ENCODE data around the gene BCAT1.
"Not testable (repeated sequence)": the region's sequence is repeated elsewhere in the genome, so short reads cannot be mapped to it uniquely, and the experiment has no call there.

The BCAT1 gene

DNA sequence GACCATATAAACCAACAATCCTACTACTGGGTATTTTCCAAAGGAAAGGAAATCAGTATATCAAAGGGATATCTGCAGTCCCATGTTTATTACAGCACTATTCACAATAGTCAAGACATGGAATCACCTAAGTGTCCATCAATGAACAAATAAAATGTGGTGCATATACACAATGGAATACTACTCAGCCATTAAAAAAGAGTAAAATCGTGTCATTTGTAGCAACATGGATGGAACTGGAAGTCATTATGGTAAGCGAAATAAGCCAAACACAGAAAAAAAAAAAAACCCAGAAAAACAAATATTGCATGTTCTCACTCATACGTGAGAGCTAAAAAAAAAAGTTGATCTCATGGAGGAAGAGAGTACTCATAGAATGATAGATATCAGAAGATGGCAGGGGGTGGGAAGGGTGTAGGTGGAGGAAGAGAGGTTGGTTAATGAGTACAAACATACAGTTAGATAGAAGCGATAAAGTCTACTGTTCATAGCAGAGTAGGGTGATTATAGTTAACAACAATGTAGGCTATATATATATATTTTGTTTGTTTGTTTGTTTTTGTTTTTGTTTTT is 49.3 kb downstream of the BCAT1 start:
- no peak for DNase-seq (ENCODE audit: low read depth)

DNA sequence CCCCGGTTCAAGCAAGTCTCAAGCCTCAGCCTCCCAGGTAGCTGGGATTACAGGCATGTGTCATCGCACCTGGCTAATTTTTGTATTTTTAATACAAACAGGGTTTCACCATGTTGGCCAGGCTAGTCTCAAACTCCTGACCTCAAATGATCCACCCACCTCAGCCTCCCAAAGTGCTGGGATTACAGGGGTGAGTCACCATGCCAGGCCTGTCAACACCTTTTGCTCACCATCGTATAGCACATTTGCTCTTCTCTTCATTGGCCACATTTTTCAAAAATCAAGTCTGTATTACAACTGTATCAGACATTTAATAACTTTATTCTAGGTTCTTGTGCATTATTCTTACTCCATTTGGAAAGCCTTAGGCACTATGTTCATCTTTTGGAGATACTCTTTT is 50.3 kb downstream of the BCAT1 start:
- DNase-seq (ENCODE audit: low read depth), result no peak

DNA sequence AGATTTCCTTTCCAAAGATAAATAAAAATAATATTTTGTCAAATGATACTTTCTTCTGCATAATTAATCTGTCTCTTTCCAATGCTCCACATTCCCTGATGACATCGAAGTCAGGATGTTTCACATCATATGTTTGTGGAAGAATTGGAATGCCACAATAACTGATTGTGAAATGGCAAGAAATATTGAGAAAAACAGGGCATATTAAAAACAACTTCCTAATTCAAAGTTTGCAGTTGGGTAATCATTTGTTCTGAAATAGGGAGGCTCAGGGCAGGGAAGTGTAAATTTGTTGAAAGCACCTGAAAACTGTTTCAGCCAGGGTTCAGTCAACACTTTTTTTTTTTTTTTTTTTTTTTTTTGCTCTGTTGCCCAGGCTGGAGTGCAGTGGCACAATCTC is 50.7 kb downstream of the BCAT1 start:
- no peak for DNase-seq (ENCODE audit: low read depth)

DNA sequence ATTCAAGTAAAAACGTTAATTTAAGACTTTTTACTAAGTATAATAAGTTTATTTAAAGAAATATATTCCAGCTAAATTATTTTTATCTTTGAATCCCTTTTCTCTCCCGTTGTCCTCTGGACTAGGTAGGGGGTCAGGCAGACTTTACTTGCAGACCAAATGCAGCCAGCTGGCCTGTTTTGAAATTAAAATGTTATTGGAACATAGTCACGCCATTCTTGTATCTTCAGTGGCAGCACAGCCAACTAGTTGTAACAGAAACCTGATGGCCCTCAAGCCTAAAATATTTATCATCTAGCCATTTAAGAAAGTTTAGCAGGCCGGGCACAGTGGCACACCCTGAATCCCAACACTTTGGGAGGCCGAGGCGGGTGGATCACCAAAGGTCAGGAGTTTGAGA is 52.7 kb downstream of the BCAT1 start:
- DNase-seq (ENCODE audit: low read depth), result no peak

DNA sequence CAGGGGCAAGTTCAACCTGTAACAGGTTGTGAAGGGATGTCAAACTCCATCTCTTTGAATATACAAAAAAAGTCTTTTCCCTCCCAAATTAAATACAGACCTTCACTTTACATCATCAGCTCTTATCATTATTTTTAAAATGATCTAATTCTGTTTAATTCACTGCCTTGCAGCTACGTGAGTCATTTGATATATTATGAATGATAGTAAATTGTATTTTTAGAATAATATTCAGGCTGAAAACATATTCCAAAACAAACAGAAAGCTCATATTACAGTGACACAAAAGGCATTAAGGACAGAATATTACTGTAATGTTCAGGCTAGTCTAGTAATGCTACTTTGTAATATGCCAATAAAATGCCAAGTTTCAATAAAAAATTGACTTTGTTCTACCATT is 53.3 kb downstream of the BCAT1 start:
- no peak for DNase-seq (ENCODE audit: low read depth)

DNA sequence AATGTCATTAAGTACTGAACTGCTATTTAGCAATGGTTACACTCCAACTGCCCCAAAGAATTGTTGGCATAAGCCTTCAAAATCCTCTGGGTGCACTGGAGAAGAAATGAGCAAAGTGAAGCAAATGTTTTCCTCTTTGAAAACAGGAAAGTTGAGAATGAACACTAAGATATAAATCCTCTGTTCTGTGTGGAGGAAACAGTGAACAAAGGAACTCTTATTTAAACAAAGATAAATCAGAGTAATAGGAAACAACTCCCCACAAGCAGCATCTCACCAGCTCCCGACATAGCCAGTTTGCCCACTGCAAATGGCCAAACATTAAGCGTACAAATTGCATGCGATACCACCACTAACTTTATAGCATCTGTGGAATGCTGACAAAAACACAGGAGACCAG is 54.0 kb downstream of the BCAT1 start:
- no peak for DNase-seq (ENCODE audit: low read depth)

DNA sequence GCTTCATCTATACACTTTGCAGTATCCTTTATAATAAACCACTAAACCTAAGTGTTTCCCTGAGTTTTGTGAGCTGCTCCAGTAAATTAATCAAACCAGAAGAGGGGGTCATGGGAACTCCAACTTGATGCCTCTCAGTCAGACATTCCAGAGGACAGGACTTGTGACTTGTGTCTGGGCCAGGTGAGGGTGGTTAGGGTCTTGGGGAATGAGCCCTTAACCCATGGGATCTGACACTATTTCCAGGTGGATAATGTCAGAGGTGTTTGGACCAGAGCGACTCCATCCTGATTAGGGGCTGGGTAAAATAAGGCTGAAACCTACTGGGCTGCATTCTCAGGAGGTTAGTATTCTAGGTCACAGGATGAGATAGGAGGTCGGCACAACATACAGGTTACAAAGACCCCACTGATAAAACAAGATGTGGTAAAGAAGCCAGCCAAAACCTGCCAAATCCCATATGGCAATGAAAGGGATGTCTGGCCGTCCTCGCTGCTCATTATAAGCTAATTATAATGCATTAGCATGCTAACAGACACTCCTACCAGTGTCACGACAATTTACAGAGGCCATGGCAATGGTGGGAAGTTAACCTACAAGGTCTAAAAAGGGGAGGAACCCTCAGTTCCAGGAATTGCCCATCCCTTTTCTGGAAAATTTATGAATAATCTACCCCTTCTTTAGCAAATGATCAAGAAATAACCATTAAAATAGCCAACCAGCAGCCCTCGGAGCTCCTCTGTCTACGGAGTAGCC is 58.7 kb downstream of the BCAT1 start:
- DNase-seq (ENCODE audit: low read depth), result no peak

DNA sequence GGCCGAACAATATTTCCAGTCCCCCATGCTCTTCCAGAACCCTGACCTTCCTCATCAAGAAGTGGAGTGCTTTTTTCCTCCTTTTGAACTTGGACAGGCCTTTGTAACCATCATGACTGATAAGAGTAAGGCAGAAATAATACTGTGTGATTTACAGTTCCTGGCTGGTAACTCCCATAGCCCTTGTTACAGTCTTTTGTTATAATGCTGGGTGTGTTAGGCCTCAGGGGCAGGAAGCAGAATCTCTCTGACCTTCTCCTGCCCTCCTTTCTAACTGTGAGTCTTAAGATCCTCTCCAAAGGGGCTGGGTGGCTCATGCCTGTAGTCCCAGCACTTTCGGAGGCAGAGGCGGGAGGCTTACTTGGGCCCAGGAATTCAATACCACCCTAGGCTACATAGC is 59.5 kb downstream of the BCAT1 start:
- DNase-seq (ENCODE audit: low read depth), result no peak

DNA sequence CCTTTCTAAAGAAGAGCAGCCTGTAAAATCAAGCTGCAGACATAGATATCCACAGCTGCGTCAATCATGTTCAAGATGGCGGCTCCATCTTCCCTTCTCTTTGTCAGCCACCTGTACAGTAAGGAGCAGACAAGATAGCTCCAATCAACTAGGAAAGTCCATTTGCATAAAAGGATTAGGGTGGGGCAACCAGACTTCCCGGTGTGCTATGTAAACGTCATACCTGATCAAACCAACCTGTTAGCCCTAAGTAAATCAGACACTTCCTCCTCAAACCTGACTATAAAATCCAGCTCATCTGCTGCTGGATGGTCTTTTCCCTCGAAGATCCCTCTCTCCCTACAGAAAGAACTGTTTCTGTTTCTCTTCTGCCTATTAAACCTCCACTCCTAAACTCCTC is 60.1 kb downstream of the BCAT1 start:
- DNase-seq (ENCODE audit: low read depth), result no peak

DNA sequence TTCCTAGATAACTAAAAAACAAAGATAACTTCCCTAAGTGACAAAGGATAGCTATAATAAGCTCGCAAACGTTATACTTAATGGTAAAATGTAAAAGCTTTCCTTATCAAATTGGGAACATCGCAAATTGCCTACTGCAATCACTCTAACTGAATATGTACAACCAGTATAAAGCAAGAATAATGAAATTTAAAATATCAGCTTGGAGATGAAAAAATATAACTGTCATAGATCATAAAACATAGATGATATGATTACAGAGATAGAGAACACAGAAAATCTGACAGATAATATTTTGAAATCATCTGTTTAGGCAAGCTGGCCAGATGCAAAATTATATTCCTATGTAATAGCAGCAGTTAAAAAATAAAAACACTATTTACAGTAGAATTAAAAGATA is 64.0 kb downstream of the BCAT1 start:
- DNase-seq (ENCODE audit: low read depth), result no peak

DNA sequence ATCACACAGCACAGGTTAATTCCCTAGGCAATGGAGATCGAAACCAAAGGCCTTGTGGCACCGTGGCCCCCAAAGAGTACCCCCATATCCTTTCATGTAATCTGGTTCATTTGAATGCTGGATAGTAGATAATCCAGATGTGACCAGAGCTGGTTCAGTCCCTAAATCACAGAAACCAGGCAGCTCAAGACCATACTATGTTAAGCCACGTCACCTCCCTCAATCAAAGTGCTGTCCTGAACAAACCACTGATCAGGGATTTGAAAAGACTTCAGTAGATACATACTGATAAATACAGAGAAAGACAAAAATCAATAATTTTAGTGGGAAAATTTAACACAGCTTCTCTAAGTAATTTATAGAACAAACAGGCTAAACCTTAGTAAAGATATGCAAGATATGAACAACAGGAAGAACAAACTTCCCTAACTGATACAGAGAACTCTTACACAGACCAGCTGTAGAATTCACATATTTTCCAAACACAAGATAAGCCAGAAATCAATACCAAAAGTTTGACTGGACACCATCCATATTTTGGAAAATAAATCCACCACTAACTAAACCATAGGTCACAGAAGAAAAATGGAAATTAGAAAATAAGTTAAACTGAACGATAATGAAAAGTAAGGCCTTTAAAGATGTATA is 67.1 kb downstream of the BCAT1 start:
- DNase-seq (ENCODE audit: low read depth), result no peak

DNA sequence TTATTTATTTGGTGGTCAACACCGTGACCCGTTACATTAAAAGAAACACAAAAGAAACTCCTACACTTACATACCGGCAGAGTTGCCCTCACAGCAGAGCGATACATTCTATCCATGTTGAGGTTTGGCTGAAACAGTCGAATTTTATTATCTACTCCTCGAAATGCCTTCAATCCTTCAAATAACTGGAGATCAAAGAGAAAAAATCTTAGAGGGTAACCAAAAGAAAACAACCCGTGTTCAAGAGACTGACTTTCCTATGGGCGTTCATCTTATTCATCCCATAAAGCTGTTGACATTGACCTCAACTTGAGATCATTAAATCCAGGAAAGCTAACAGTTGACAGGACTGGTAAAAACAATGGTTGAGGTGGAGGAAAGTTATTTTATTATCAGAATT is 67.7 kb downstream of the BCAT1 start:
- DNase-seq (ENCODE audit: low read depth), result no peak

DNA sequence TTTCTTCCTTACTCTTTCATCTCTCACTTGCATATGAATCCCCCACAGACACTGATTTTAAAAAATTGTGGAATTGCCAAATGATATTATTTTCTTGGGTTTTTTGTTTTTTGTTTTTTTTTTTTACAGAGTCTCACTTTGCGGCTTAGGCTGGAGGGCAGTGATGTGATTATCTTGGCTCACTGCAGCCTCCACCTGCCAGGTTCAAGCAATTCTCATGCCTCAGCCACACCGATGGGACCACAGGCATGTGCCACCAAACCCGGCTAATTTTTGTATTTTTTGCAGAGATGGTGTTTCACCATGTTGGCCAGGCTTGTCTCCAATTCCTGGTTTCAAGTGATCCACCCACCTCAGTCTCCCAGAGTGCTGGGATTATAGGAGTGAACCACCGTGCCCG is 68.2 kb downstream of the BCAT1 start:
- no peak for DNase-seq (ENCODE audit: low read depth)

DNA sequence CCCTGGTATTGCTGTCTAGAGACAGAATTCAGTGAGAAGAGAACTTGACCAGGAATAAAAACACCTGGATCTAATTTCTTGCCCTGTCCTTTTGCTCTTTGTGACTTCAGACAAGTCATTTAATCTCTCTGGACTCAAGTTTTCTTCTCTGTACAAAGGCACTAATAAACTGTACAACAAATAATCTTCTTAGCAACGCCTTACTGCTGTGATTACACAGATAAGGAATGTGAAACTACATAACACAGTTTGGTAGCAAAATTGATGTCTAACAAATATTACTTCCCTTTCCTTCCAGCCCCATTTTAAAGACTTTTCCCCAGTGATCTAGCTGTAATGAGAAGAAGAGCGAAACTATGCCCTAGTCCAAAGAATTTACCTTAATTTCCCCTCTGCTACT is 69.3 kb downstream of the BCAT1 start:
- DNase-seq (ENCODE audit: low read depth), result no peak

DNA sequence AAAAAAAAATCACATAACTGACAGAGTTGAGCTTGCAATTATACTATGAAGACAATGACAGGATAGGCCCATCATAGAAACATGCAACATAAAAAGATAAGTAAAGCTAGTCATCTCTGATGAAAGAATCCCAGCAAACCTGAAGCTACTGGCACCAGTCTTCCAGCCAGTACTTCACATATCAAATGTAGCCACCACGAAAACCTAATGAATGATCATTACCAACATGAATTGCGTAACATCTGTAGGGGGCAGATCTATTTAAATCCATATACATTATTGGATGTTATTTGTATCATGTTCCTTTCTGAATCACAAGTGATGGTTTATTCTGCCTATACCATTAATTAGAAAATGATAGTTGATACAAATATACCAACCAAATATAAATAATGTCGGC is 73.9 kb downstream of the BCAT1 start:
- no peak for DNase-seq (ENCODE audit: low read depth)

DNA sequence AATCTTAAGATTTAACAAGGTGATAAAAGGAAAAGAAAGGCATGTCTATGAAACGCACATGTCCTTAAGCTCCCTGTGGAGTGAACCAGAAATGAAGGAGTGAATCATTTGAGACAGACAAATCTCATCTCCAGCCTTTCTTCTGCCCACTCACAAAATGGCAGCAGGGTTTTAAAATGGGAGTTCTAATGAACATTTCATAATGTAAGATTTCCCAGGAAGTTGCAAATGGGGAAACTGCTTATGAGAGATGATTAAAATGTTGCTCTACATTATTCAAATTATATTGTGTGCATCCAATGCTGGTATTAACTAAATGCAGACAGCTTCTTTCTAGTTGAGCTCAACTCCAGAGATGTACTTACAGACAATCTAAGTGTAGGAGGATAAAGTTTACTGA is 76.7 kb downstream of the BCAT1 start:
- no peak for DNase-seq (ENCODE audit: low read depth)

DNA sequence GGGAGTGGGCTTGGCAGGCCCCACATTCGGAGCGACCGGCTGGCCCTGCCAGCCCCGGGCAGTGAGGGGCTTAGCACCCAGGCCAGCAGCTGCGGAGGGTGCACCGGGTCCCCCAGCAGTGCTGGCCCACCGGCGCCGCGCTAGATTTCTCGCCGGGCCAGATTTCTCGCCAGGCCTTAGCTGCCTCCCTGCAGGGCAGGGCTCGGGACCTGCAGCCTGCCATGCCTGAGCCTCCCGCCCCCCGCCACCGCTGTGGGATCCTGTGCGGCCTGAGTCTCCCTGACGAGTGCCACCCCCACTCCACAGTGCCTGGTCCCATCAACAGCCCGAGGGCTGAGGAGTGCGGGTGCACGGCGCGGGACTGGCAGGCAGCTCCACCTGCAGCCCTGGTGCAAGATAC is 82.8 kb downstream of the BCAT1 start:
- not testable (repeated sequence) for DNase-seq (ENCODE audit: low read depth)

DNA sequence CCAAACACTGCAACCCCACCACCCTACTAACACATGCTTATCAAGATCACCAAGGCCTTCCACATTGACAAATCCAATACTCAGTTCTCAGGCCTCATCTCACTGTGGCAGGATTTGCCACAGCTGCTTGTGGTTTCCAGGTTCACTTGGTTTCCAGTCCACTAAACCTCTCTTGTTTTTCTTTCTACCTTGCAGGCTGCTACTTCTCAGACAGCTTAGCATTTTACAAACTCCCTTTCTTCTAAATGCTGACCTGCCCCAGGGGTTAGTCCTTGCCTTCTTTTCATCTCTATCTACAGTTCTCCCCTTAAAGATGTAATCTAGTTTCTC is 84.1 kb downstream of the BCAT1 start:
- DNase-seq (ENCODE audit: low read depth), result no peak

DNA sequence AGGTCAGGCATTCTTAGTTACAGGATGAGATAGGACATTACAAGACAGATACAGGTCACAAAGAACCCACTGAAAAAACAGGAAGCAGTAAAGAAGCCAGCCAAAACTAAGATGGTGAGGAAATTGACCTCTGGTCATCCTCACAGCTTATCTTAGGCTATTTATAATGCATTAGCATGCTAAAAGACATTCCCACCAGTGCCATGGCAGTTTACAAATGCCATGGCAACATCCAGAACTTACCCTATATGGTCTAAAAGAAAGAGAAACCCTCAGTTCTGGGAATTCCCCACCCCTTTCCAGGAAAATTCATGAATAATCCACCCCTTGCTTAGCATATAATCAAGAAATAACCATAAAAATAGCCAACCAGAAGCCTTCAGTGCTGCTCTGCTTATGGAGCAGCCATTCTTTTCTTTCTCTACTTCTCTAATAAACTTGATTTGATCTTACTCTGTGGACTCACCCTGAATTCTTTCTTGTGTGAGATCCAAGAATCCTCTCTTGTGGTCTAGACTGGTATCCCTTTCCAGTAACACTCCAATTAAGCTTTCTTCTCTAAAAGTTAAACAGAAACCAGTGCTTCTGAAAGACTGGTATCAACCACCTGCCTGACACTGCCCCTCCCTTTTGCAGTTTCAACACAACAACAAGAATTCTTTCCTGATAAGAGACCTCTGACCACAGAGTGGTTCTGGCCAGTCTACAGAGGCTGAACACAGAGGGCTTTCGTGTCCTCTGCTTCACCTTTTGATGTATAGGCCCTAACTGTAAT is 86.9 kb downstream of the BCAT1 start:
- DNase-seq (ENCODE audit: low read depth), result no peak

DNA sequence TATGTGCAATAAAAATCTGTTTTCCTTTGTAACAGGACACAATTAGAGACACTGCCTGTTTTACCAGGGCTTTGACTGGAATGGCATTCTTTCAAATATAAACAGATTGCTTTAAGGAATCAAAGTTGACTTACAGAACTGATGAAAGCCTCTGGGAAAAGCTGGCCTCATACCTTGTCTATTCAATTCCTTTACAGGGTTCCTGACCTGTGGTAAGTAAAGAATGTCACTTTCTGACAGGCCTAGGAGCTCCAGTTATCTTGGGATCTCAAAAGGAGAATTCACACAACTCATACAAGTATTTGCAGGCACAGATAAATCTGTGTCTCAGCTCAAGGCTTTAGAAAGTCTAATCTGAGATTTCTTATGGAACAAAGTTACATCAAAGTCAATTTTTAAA is 88.4 kb downstream of the BCAT1 start:
- DNase-seq (ENCODE audit: low read depth), result no peak

DNA sequence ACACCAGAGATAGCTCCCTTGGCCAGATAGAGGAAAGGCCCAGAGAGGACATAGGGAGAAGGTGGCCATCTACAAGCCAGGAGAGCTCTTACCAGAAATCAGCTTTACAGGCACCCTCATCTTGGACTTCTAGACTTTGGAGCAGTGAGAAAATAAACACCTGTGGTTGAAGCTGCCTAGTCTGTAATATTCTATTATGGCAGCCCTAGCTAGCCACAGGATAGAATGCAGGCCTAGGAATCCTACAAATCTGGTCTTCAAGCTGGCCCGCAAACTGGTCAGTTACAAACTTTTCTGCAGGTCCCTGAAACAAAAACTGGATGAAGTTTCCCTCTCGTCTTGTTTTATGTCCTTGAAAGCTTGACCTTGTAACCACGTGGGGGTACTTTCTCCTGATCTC is 92.4 kb downstream of the BCAT1 start:
- no peak for DNase-seq (ENCODE audit: low read depth)

DNA sequence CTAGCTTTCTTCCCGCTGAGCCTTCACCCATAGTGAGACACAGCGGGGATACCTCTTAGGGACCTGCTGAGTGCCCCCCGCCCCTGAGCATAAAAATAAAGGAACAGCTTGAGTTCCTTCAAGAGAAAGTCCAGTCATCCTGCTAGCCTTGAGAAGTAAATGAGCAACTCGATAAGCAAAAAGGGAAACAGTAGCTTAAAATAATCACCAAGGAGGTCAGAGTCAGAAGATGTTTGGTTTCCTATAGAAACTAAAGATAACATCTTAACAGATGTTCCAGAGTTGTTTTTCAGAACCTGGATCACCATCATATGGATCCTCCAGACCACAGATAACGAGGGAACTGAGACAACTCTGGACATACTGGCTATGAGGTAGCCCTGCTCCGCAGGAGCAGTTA is 94.0 kb downstream of the BCAT1 start:
- no peak for DNase-seq (ENCODE audit: low read depth)

DNA sequence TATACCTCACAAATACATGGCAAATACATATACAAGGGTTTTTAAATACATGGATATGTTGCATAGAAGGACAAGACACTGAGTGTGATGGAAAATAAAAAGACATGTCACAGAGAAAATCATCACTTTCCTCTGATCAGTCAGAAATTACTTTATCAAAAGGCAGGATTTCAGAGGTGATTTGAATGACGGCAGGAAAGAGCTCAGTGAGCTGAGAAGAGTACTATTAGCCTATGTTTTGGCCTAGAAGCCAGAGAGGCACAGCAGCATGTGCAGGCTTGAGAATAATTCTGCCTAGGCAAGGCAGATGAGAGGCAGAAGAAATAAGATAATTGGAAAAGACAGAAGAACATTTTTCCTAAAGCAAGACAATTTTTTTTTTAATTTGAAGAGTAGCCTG is 94.9 kb downstream of the BCAT1 start:
- DNase-seq (ENCODE audit: low read depth), result no peak
